ENCODE results near the gene NCKAP5.

NCKAP5 gene

GRCh38 chr2:133603109-133603508 lies 34.8 kb upstream of the NCKAP5 start:
- H3K4me3 ChIP-seq (ENCODE audit: low read depth, low read length) = no peak overlapping the region
- TF ChIP-seq CTCF (IDR thresholded peaks at IDR 0.05; ENCODE audit: low read depth, low read length) = no peak

GRCh38 chr2:133602538-133602937 lies 34.3 kb upstream of the NCKAP5 start:
- no peak for TF ChIP-seq CTCF (IDR thresholded peaks at IDR 0.05; ENCODE audit: low read depth, low read length)
- no peak overlapping the region for H3K4me3 ChIP-seq (ENCODE audit: low read depth, low read length)

- no peak for TF ChIP-seq CTCF (IDR thresholded peaks at IDR 0.05; ENCODE audit: low read depth, low read length)
- H3K4me3 ChIP-seq (ENCODE audit: low read depth, low read length) = no peak overlapping the region
Observed at GRCh38 chr2:133600266-133600928, 32.1 kb upstream of the NCKAP5 start.

- TF ChIP-seq CTCF (IDR thresholded peaks at IDR 0.05; ENCODE audit: low read depth, low read length) = no peak
- no peak overlapping the region for H3K4me3 ChIP-seq (ENCODE audit: low read depth, low read length)
Observed at GRCh38 chr2:133599811-133600210, 31.5 kb upstream of the NCKAP5 start.

- no peak overlapping the region for H3K4me3 ChIP-seq (ENCODE audit: low read depth, low read length)
- no peak for TF ChIP-seq CTCF (IDR thresholded peaks at IDR 0.05; ENCODE audit: low read depth, low read length)
Observed at GRCh38 chr2:133599211-133599803, 31.0 kb upstream of the NCKAP5 start.

GRCh38 chr2:133598769-133599168 lies 30.5 kb upstream of the NCKAP5 start:
- TF ChIP-seq CTCF (IDR thresholded peaks at IDR 0.05; ENCODE audit: low read depth, low read length) = no peak
- no peak overlapping the region for H3K4me3 ChIP-seq (ENCODE audit: low read depth, low read length)

GRCh38 chr2:133596701-133597393 lies 28.6 kb upstream of the NCKAP5 start:
- TF ChIP-seq CTCF (IDR thresholded peaks at IDR 0.05; ENCODE audit: low read depth, low read length) = no peak

More at GRCh38 chr2:133596701-133597393, 28.6 kb upstream of the NCKAP5 start:
- H3K4me3 ChIP-seq (ENCODE audit: low read depth, low read length) = no peak overlapping the region
